ENCODE data around the gene GALNT6.

GALNT6 gene

DNA sequence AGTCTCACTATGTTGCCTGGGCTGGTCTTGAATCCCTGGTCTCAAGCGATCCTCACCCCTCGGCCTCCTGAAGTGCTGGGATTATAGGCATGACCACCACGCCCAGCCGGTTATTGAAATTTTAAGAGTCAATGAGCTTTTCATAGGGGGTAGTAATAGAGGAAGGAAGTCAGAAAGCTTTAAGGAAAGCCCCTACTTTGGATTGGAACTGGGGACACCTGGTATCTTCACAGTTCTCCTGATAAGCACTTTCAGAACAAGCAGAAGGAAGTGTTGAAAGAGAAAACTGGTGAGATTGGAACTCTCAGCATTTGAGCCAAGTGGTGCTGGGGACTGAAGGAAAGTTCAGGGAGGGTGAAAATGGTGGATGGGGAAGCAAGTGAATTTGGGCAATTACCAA lies 38.5 kb upstream of the GALNT6 start:
- TF ChIP-seq CTCF (conservative IDR thresholded peaks at IDR 0.05; ENCODE audit: low read depth, low read length), result no peak
- no peak for DNase-seq (ENCODE audit: low read depth)
- no peak overlapping the region for H3K4me3 ChIP-seq (ENCODE audit: low read length)

DNA sequence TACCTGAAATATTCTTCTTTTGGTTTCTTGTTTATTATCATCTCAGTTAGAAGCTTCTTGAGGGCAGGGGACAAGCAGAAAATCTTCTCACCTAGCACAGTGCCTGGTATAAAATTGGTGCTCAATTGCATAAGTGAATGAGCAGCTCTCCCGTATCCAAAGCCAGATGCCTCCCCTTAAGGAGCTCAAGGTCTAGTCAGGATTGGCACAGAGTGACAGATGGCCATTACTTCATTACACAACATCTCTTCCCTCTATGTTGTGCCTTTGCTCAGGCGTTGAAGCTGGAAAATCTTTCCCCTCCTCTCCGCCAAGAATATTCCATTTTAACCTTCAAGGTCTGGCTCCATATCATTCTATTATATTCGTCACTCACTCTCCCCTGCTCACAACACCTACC lies 37.0 kb upstream of the GALNT6 start:
- DNase-seq (ENCODE audit: low read depth), result no peak
- no peak for TF ChIP-seq CTCF (conservative IDR thresholded peaks at IDR 0.05; ENCODE audit: low read depth, low read length)
- H3K4me3 ChIP-seq (ENCODE audit: low read length), result no peak overlapping the region

- TF ChIP-seq CTCF (conservative IDR thresholded peaks at IDR 0.05; ENCODE audit: low read depth, low read length), result peak; percentile 78
- peak; percentile 73 for DNase-seq (ENCODE audit: low read depth)
- peak within 1 kb of the TSS; percentile 75 for H3K4me3 ChIP-seq (ENCODE audit: low read length)
Observed at GRCh38 chr12:51424662-51425539, 33.7 kb upstream of the GALNT6 start, which contains the start of gene SLC4A8. Gene SLC4A8, plus strand, starts transcription at chr12:51424831. Its CDS starts 157 bp downstream, at chr12:51424988.

DNA sequence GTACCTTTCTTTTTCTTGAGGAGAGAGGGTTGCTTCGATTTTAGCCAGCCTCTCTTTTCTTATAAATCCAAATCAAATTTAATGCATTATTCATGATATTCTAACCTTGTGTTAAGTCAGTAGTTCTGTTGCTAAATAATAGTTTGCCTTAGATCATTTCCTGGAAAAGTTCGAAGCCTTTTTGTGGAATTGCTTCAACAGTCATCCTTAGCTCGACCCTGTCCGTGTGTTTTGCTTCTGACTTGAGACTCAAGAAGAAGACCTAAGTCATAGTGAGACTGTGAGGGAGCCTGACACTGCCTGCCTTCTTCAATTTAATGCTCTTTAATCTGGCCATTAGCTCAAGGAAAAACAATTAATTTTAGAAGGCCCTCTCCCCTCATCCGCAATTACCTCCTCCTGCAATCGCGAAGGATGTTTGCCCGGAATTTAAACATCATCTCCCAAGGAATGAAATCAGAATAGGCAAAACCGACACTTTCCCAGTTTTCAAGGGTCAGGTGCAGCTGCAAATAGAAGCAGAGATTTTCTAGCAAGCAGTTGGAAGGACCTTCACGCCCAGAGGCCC lies 33.0 kb upstream of the GALNT6 start:
- DNase-seq (ENCODE audit: low read depth), result no peak
- peak overlapping the region; percentile 75 for H3K4me3 ChIP-seq (ENCODE audit: low read length)
- no peak for TF ChIP-seq CTCF (conservative IDR thresholded peaks at IDR 0.05; ENCODE audit: low read depth, low read length)

- TF ChIP-seq CTCF (conservative IDR thresholded peaks at IDR 0.05; ENCODE audit: low read depth, low read length), result peak; percentile 74
- DNase-seq (ENCODE audit: low read depth), result no peak
- no peak overlapping the region for H3K4me3 ChIP-seq (ENCODE audit: low read length)
Observed at GRCh38 chr12:51421266-51421884, 30.2 kb upstream of the GALNT6 start.

DNA sequence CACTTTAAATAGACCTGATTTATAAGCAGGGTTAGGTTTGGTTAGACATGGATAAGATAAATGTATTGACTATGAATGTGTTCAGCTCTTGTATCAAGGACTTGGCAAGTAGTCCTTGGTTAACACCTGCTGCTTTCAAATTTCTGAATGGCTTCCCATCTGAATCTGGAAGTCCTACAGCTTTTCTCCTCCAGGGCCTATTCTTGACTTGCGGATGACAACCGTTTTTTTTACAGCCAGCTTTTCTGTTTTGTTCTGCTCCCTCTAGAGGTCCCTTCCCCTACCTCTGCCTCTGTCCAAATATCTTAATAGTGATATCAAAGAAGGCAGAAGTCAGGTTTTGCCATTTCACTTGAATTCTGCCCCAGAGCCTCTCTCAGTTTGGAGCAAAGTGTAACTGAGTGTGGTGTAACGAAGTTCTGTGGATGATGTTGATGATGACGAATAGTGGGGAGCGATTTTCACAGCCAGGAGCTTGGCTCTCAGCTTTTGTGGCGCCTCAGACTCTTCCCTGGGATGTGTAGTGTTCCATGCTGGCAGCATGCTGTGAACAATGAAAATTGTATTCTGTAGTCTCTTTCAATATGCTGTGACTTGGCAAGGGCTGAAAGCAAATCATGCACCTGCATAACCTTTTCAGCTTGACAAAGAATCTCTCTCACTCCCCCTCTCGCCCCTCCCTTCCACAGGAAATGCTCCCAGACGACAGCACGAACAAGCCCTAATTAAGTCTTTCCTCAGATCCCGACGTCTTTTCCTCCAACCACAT lies 28.4 kb upstream of the GALNT6 start:
- peak; percentile 21 for TF ChIP-seq CTCF (conservative IDR thresholded peaks at IDR 0.05; ENCODE audit: low read depth, low read length)
- DNase-seq (ENCODE audit: low read depth), result no peak

More for the DNA sequence above, 28.4 kb upstream of the GALNT6 start:
- H3K4me3 ChIP-seq (ENCODE audit: low read length), result no peak overlapping the region
